K562 (cell line): ENCODE measurements around the gene COX6B2. TPM values are rescaled to one million over a fixed set of nuclear protein-coding genes. Genes with fewer than 3 reads are reported as not detected.
A peak's percentile ranks its signal among the peaks of the same experiment; 100 is the strongest.

Source experiments
- ATAC-seq: fragments of 200-7000 bp; cut with Tn5 transposase; 3 replicates; pipeline ENCODE4 v1.9.1; 2020; ENCODE audit warnings: moderate library complexity
- BruUV-seq: library from RNA; stranded (reverse); fragments of 400-500 nt; replicated peaks from 2 replicates; lab custom pipeline; 2021; lab: Mats Ljungman, UMichigan
- CTCF ChIA-PET: fragments of 300-600 bp; formaldehyde crosslinking; extraction: SDS; loops from one replicate; lab custom pipeline; 2021; ENCODE audit warnings: low intra/inter-chr PET ratio; lab: Yijun Ruan, JAX
- POLR2A ChIA-PET: fragments of 300-600, 350-650 bp; sonication (Branson Sonifier 250); formaldehyde crosslinking; extraction: SDS; loops from one replicate; lab custom pipeline; 2021; ENCODE audit warnings: antibody characterized with exemption, inconsistent platforms; lab: Yijun Ruan, JAX
- DNase-seq, 4 experiments: peaks; one replicate each; pipeline versions ENCODE4 v3.0.0 to v3.0.0-alpha.2; 2011 to 2018; ENCODE audit warnings: low spot score in 3 of 4, mixed read lengths in 3 of 4; ENCODE audit errors: extremely low read depth in 1 of 4
- FAIRE-seq: peaks from 2 replicates; lab custom pipeline; 2011; peaks lifted over from hg19 to GRCh38; lab: Jason Lieb, UNC
- H2AFZ ChIP-seq: 2 replicates; pipeline ENCODE4 v1.6.0; 2011; ENCODE audit warnings: low read depth, low read length, control low read depth, inconsistent platforms
- H3K27ac ChIP-seq: fragments of 200-600 bp; 3 replicates; pipeline ENCODE4 v1.8.0; 2011; ENCODE audit warnings: low read depth, mild to moderate bottlenecking, control low read depth, inconsistent platforms, low read length, moderate library complexity, mixed read lengths; ENCODE audit errors: extremely low read depth
- H3K27me3 ChIP-seq, 2 experiments: fragments of 300-600 bp in 1 of 2; 2 replicates in 1 of 2; 3 replicates in 1 of 2; pipeline versions ENCODE4 v1.6.0 to v1.8.0; 2011; ENCODE audit warnings: inconsistent platforms in 2 of 2, low read length in 2 of 2, mild to moderate bottlenecking in 1 of 2, mixed read lengths in 1 of 2, moderate library complexity in 1 of 2; ENCODE audit not compliant: control insufficient read depth in 2 of 2, insufficient read depth in 2 of 2
- H3K36me3 ChIP-seq: fragments of 300-600 bp; 3 replicates; pipeline ENCODE4 v1.8.0; 2011; ENCODE audit warnings: mild to moderate bottlenecking, low read length, inconsistent platforms; ENCODE audit not compliant: control insufficient read depth, insufficient read depth
- H3K4me1 ChIP-seq, 2 experiments: fragments of 200-600 bp in 1 of 2; replicated peaks in 1 of 2; 2 replicates in 1 of 2; 3 replicates in 1 of 2; pipeline versions ENCODE4 v1.5.1 to v1.8.0; 2011; ENCODE audit warnings: inconsistent platforms in 2 of 2, low read length in 2 of 2, mild to moderate bottlenecking in 1 of 2, mixed read lengths in 1 of 2, moderate library complexity in 1 of 2; ENCODE audit not compliant: control insufficient read depth in 2 of 2, insufficient read depth in 2 of 2
- H3K4me2 ChIP-seq: 2 replicates; pipeline ENCODE4 v1.6.1; 2011; ENCODE audit warnings: low read length, control low read depth, inconsistent platforms, mixed read lengths; ENCODE audit not compliant: insufficient read depth
- H3K4me3 ChIP-seq: fragments of 200-600 bp; sonication (generic), shearing (Covaris generic); 2 replicates; pipeline ENCODE4 v1.5.1; 2016; ENCODE audit warnings: control low read depth, inconsistent platforms
- H3K79me2 ChIP-seq: fragments of 200-600 bp; 3 replicates; pipeline ENCODE4 v1.8.0; 2011; ENCODE audit warnings: low read length, inconsistent platforms; ENCODE audit not compliant: control insufficient read depth, insufficient read depth
- H3K9ac ChIP-seq, 2 experiments: 2 replicates each; pipeline versions ENCODE4 v1.6.0 to v1.6.1; 2011; ENCODE audit warnings: low read depth in 2 of 2, low read length in 2 of 2, control low read depth in 1 of 2, inconsistent platforms in 1 of 2, mild to moderate bottlenecking in 1 of 2, mixed read lengths in 1 of 2; ENCODE audit not compliant: insufficient read depth in 1 of 2
- H3K9me1 ChIP-seq: one replicate; pipeline ENCODE4 v1.6.0; 2011; ENCODE audit warnings: inconsistent platforms, mild to moderate bottlenecking, low read length, moderate library complexity; ENCODE audit not compliant: control insufficient read depth, insufficient read depth
- H3K9me3 ChIP-seq: replicated peaks from 2 replicates; pipeline ENCODE4 v1.5.1; 2011; ENCODE audit warnings: low read depth, low read length, inconsistent platforms; ENCODE audit not compliant: control insufficient read depth, insufficient read depth
- H4K20me1 ChIP-seq: replicated peaks from 2 replicates; pipeline ENCODE4 v1.6.1; 2011; ENCODE audit warnings: low read length, inconsistent platforms, mixed read lengths; ENCODE audit not compliant: control insufficient read depth, insufficient read depth
- CXXC5 ChIP-seq: fragments of 250-450 bp; sonication (Bioruptor Pico); IDR thresholded peaks from 2 replicates; pipeline ENCODE4 v1.8.0; 2022; ENCODE audit warnings: inconsistent platforms, mild to moderate bottlenecking, moderate library complexity
- FOXJ2 ChIP-seq: fragments of 200-800 bp; sonication (Bioruptor generic); IDR thresholded peaks from 2 replicates; pipeline ENCODE4 v1.6.1; 2016; ENCODE audit warnings: missing genetic modification characterization, missing compliant biosample characterization
- POLR2A ChIP-seq: fragments of 450-650 bp; conservative IDR thresholded peaks from 2 replicates; pipeline ENCODE4 v1.6.1; 2016
- POLR2AphosphoS2 ChIP-seq: IDR thresholded peaks from 2 replicates; pipeline ENCODE4 v1.6.1; 2012; ENCODE audit warnings: low read length, improper control_type of control experiment
- POLR2AphosphoS5 ChIP-seq: IDR thresholded peaks from 2 replicates; pipeline ENCODE4 v1.6.1; 2011; ENCODE audit warnings: mild to moderate bottlenecking, low read depth, low read length, moderate library complexity; ENCODE audit not compliant: control insufficient read depth, insufficient read depth
- POLR3A ChIP-seq: IDR thresholded peaks from 2 replicates; pipeline ENCODE4 v1.6.1; 2011; ENCODE audit warnings: borderline replicate concordance, mild to moderate bottlenecking, moderate library complexity; ENCODE audit not compliant: insufficient read length, insufficient read depth; ENCODE audit errors: extremely low read depth
- RBFOX2 ChIP-seq: fragments of 200-400 bp; formaldehyde crosslinking; IDR thresholded peaks from 2 replicates; pipeline ENCODE4 v1.6.1; 2017; ENCODE audit warnings: low read depth, mild to moderate bottlenecking, low read length, moderate library complexity
- RBM22 ChIP-seq: fragments of 200-400 bp; formaldehyde crosslinking; IDR thresholded peaks from 2 replicates; pipeline ENCODE4 v1.6.1; 2018; ENCODE audit warnings: low read length, low read depth; ENCODE audit not compliant: poor library complexity, severe bottlenecking
- RCOR1 ChIP-seq, 2 experiments: IDR thresholded peaks; 2 replicates each; pipeline ENCODE4 v1.6.1; 2012; ENCODE audit warnings: low read depth in 2 of 2, low read length in 2 of 2, borderline replicate concordance in 1 of 2, improper control_type of control experiment in 1 of 2
- SLC30A9 ChIP-seq: fragments of 250-450 bp; sonication (Bioruptor Pico); IDR thresholded peaks from 2 replicates; pipeline ENCODE4 v1.8.0; 2022; ENCODE audit warnings: mild to moderate bottlenecking, moderate library complexity
- ZNF121 ChIP-seq: sonication (generic); formaldehyde crosslinking; conservative IDR thresholded peaks from 2 replicates; pipeline ENCODE4 v1.8.0; 2022; ENCODE audit warnings: missing genetic modification reagents
- ZNF239 ChIP-seq: fragments of 250-450 bp; sonication (Bioruptor Pico); IDR thresholded peaks from 2 replicates; pipeline ENCODE4 v1.4.0; 2020; ENCODE audit warnings: mild to moderate bottlenecking
- ZNF24 ChIP-seq: fragments of 450-650 bp; IDR thresholded peaks from 2 replicates; pipeline ENCODE4 v1.6.1; 2016
- ZNF282 ChIP-seq: sonication (generic); formaldehyde crosslinking; IDR thresholded peaks from 2 replicates; pipeline ENCODE4 v1.8.1; 2023; ENCODE audit warnings: missing genetic modification reagents
- WGBS: fragments of 100-300 bp; shearing (Covaris generic); methylation state at CpG from one replicate; pipeline ENCODE4 v1.1.6; 2016; ENCODE audit warnings: low coverage, mixed read lengths; ENCODE audit not compliant: insufficient coverage; ENCODE audit errors: missing lambda C conversion rate; 5-methylcytosine and 5-hydroxymethylcytosine counted together
- in situ Hi-C: fragments of 300-500 bp; cut with MboI; formaldehyde crosslinking; loops from 4 replicates; pipeline ENCODE4 v1.15.0; 2018; ENCODE audit warnings: inconsistent platforms, mixed read lengths
- intact Hi-C: fragments of 100-400 bp; cut with micrococcal nuclease; formaldehyde crosslinking; loops from 2 replicates; pipeline ENCODE4 v1.14.2; 2022
- polyA plus RNA-seq, 8 experiments: library from polyadenylated mRNA; depleted of rRNA in 4 of 8; stranded (reverse) in 5 of 8; unstranded in 3 of 8; fragments of >200 nt; fragmentation: Nextera tagmentation in 2 of 8; fragmentation: Illumina TruSeq in 1 of 8; extraction: Ambion mirVana in 2 of 8; extraction: Trizol in 1 of 8; gene quantifications; 2 replicates each; pipeline versions ENCODE4 v1.2.1 to v1.2.3, GENCODE V29; 2011 to 2014; ENCODE audit warnings: inconsistent platforms in 1 of 8, missing spikeins in 1 of 8
- total RNA-seq, 7 experiments: library from RNA; depleted of rRNA in 6 of 7; stranded (reverse); fragments of >200 nt in 6 of 7; fragmentation: Illumina TruSeq in 2 of 7; extraction: Trizol in 2 of 7; gene quantifications; 2 replicates each; pipeline versions ENCODE4 v1.2.1 to v1.2.3, GENCODE V29; 2011 to 2021; ENCODE audit warnings: low replicate concordance in 1 of 7
- TF ChIP-seq, protein P1 (sequence below): fragments of 250-450 bp; sonication (Bioruptor Pico); IDR thresholded peaks from 2 replicates; pipeline ENCODE4 v1.5.1; 2021; ENCODE audit warnings: mild to moderate bottlenecking
- TF ChIP-seq, protein P2 (sequence below), 2 experiments: fragments of 450-650 bp in 1 of 2; sonication (generic) in 1 of 2; formaldehyde crosslinking in 1 of 2; IDR thresholded peaks in 1 of 2; conservative IDR thresholded peaks in 1 of 2; 2 replicates each; pipeline versions ENCODE4 v1.6.1 to v1.8.1; 2016 to 2023; ENCODE audit warnings: mild to moderate bottlenecking in 2 of 2, moderate library complexity in 2 of 2, inconsistent platforms in 1 of 2, missing genetic modification reagents in 1 of 2
- TF ChIP-seq, protein P3 (sequence below): sonication (generic); formaldehyde crosslinking; IDR thresholded peaks from 2 replicates; pipeline ENCODE4 v1.4.0; 2020; ENCODE audit warnings: mild to moderate bottlenecking, missing genetic modification reagents

Gene COX6B2
- total and polyA plus RNA-seq, 9 of the 15 experiments (the other 6 are each of a cell fraction or from before 2014, with no cell fraction given), result 0.40 to 2.5 (median 0.83) TPM

DNA sequence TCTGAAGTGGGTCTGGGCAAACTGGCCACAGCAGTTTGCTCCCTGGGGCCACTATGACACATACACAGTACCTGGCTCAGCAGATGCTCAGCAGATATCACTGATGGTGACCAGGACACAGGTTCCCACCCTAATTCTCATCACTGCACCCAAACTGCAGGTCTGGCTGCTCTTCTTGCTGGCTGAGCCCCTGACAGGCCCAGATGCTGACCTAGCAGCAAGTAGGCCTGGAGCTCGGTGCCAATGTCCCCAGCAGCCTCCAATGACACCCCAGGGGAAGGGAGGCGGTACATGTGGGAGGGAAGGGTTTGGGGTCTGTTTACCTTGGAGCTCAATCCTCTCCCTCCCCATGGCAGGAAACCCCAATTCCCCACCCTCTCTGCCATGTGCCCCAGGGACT, 48.0 kb upstream of the COX6B2 start:
- peaks cover 61% of the 10 kb centered on the region for H3K36me3 ChIP-seq
- no peak for DNase-seq
- H3K4me1 ChIP-seq, result peaks cover 12 to 39% of the 10 kb centered on the region in 2 experiments; a peak in 4 of 5 replicates
- H4K20me1 ChIP-seq, result peaks cover 44% of the 10 kb centered on the region
- peaks cover 6% of the 10 kb centered on the region for H3K9me1 ChIP-seq
- H3K27me3 ChIP-seq, result no peaks in the 10 kb centered on the region
- POLR2A ChIA-PET, result interaction anchor here (0.6 to 6.6 kb wide), 6 partner anchors 14 to 246 kb away, joined by 3 to 195 read pairs (median 4); partner anchors contain the start of genes RPL28 and TMEM238
- H3K9me3 ChIP-seq, result no peaks in the 10 kb centered on the region
- no peak for FAIRE-seq
- no peak overlapping the region for H2AFZ ChIP-seq
- intact Hi-C loops, result no loop called here
- peak overlapping the region in 1 of 2 experiments; percentile 81; a peak in 2 of 4 replicates for H3K9ac ChIP-seq
- in situ Hi-C loops, result no loop called here
- BruUV-seq, result no TSS peak
- ATAC-seq, result no peak
- CTCF ChIA-PET, result no interaction called here
- H3K79me2 ChIP-seq, result peaks cover 47% of the 10 kb centered on the region
- no peak overlapping the region for H3K4me3 ChIP-seq
- H3K4me2 ChIP-seq, result no peak overlapping the region
- WGBS, result 92% methylated on average over 2 of the region's 2 CpGs
- H3K27ac ChIP-seq, result no peak overlapping the region
- TF ChIP-seq POLR2AphosphoS5, result peak; percentile 1; the same call in 1 of the 2 replicates
- peak; percentile 23; the same call in 1 of the 2 replicates for TF ChIP-seq ZNF121 (CRISPR knock-in tag)
- no peak for TF ChIP-seq ZNF239 (CRISPR knock-in tag)
- TF ChIP-seq, protein P1, sequence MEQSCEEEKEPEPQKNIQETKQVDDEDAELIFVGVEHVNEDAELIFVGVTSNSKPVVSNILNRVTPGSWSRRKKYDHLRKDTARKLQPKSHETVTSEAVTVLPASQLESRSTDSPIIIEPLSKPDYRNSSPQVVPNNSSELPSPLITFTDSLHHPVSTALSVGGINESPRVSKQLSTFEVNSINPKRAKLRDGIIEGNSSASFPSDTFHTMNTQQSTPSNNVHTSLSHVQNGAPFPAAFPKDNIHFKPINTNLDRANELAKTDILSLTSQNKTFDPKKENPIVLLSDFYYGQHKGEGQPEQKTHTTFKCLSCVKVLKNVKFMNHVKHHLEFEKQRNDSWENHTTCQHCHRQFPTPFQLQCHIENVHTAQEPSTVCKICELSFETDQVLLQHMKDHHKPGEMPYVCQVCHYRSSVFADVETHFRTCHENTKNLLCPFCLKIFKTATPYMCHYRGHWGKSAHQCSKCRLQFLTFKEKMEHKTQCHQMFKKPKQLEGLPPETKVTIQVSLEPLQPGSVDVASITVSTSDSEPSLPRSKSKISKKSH (CRISPR knock-in tag), result no peak
- no peak for TF ChIP-seq POLR3A
- TF ChIP-seq FOXJ2 (tag), result no peak
- no peak for TF ChIP-seq CXXC5
- TF ChIP-seq ZNF282 (CRISPR knock-in tag), result no peak
- no peak for TF ChIP-seq POLR2AphosphoS2
- TF ChIP-seq SLC30A9, result no peak
- TF ChIP-seq ZNF24, result no peak
- peak; percentile 61 for TF ChIP-seq RBM22
- TF ChIP-seq RBFOX2, result peak; percentile 65
- TF ChIP-seq POLR2A, result no peak
- no peak for TF ChIP-seq RCOR1 (IDR thresholded peaks at IDR 0.05; ENCODE audit: borderline replicate concordance in 1 of 2, low read depth in 2 of 2, low read length in 2 of 2)
- TF ChIP-seq, protein P2, sequence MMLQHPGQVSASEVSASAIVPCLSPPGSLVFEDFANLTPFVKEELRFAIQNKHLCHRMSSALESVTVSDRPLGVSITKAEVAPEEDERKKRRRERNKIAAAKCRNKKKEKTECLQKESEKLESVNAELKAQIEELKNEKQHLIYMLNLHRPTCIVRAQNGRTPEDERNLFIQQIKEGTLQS (IDR thresholded peaks at IDR 0.05), result no peak
- TF ChIP-seq, protein P2 (CRISPR knock-in tag; conservative IDR thresholded peaks at IDR 0.05), result no peak
- TF ChIP-seq, protein P3, sequence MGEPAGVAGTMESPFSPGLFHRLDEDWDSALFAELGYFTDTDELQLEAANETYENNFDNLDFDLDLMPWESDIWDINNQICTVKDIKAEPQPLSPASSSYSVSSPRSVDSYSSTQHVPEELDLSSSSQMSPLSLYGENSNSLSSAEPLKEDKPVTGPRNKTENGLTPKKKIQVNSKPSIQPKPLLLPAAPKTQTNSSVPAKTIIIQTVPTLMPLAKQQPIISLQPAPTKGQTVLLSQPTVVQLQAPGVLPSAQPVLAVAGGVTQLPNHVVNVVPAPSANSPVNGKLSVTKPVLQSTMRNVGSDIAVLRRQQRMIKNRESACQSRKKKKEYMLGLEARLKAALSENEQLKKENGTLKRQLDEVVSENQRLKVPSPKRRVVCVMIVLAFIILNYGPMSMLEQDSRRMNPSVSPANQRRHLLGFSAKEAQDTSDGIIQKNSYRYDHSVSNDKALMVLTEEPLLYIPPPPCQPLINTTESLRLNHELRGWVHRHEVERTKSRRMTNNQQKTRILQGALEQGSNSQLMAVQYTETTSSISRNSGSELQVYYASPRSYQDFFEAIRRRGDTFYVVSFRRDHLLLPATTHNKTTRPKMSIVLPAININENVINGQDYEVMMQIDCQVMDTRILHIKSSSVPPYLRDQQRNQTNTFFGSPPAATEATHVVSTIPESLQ (CRISPR knock-in tag), result no peak
